ENCODE data around the gene CRHR2. TPM values are rescaled to one million over a fixed set of nuclear protein-coding genes. Genes with fewer than 3 reads are reported as not detected.

The CRHR2 gene
- total RNA-seq, 3 donors from 2014 or later (not counting 1 experiment from before 2014, with no cell fraction given) = not detected

DNA sequence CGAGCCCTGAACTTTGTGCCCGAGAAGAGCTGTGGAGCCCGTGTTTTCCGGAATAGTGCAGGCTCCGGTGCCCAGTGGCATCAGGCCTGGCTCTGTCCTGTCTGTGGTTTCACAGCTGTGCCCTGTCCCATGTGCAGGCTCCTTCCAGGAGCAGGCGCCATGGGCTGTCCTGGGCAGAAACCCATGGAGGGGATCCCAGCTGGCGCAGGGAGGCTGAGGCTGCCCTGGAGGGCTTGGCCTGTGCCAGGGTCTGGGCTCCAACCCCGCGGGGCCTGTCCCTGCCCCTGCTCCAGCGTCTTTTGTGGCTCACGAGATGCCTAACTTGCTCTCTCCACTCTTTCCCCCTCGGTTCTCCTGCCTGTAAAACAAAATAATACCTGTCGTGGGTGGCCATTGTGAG, 23.3 kb upstream of the CRHR2 start:
- TF ChIP-seq, protein P1, sequence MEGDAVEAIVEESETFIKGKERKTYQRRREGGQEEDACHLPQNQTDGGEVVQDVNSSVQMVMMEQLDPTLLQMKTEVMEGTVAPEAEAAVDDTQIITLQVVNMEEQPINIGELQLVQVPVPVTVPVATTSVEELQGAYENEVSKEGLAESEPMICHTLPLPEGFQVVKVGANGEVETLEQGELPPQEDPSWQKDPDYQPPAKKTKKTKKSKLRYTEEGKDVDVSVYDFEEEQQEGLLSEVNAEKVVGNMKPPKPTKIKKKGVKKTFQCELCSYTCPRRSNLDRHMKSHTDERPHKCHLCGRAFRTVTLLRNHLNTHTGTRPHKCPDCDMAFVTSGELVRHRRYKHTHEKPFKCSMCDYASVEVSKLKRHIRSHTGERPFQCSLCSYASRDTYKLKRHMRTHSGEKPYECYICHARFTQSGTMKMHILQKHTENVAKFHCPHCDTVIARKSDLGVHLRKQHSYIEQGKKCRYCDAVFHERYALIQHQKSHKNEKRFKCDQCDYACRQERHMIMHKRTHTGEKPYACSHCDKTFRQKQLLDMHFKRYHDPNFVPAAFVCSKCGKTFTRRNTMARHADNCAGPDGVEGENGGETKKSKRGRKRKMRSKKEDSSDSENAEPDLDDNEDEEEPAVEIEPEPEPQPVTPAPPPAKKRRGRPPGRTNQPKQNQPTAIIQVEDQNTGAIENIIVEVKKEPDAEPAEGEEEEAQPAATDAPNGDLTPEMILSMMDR (IDR thresholded peaks at IDR 0.05) = no peak
- Mint-ChIP-seq H3K27me3 (ENCODE audit: low read depth in 2 of 2) (no peaks in the 10 kb centered on the region), H3K27ac (no peak overlapping the region), H3K4me3 (no peak overlapping the region), H3K4me1 (peaks cover 0 to 11% of the 10 kb centered on the region in 2 donors), H3K9me3 (no peaks in the 10 kb centered on the region), H3K36me3 (no peaks in the 10 kb centered on the region)
- no peaks in the 10 kb centered on the region for H3K27me3 ChIP-seq (ENCODE audit: control insufficient read depth, insufficient read depth, low read length)
- DNase-seq = no peak
- no peaks in the 10 kb centered on the region for H3K9me3 ChIP-seq (ENCODE audit: control insufficient read depth, insufficient read depth, low read length)
- H3K36me3 ChIP-seq (ENCODE audit: control insufficient read depth, insufficient read depth, low read length) = no peaks in the 10 kb centered on the region
- no peaks in the 10 kb centered on the region for H3K4me1 ChIP-seq (ENCODE audit: control insufficient read depth, insufficient read depth, low read length)
- H3K27ac ChIP-seq (ENCODE audit: low read length) = no peak overlapping the region
- H3K4me3 ChIP-seq (ENCODE audit: low read length) = no peak overlapping the region
- 92% methylated on average over 13 of the region's 13 CpGs for WGBS (ENCODE audit: insufficient coverage)
- ATAC-seq = no peak
- intact Hi-C loops (cut with micrococcal nuclease) = no loop called here

DNA sequence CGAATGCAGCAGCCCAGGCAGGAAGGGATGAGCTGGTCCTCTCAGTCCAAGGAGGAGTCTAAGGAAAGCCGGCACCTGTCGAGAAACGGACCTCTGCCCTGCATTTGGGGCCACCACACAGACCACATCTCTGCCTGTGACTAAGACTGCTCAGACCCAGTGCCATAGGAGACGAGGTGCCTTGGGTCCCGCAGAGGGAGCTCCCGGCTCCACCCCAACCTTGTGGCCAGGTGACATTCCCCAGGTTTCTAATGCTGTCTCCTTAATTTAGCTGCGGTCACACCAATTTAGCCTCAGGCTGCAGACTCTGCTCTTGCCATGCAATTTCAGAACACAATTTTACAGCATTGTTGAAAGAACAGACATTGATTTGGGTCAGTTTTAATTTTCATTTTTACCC, 22.8 kb upstream of the CRHR2 start:
- no peaks in the 10 kb centered on the region for H3K9me3 Mint-ChIP-seq

DNA sequence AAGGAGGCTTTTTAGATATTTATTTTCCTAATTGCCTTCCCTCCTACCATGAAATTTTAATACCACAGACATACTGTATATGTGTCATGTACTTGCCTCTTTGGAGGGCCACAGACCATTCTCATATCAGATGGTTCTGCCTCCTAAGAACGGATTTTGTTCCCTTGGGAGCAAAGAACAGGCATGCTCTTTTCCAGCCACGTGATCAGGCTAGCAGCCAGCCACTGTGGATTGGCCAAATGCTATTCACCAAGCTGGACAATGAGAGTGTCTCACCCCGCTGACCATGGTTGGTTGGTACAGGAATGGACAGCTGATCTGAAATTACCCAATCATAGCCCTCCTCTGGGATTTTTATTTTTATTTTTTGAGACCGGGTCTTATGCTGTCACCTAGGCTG, 21.5 kb upstream of the CRHR2 start:
- intact Hi-C loops (cut with micrococcal nuclease) = no loop called here
- ATAC-seq (no peak), DNase-seq (no peak)
- Histone ChIP-seq H3K4me1 (ENCODE audit: control insufficient read depth, insufficient read depth, low read length) (no peaks in the 10 kb centered on the region), H3K27me3 (ENCODE audit: control insufficient read depth, insufficient read depth, low read length) (no peaks in the 10 kb centered on the region), H3K9me3 (ENCODE audit: control insufficient read depth, insufficient read depth, low read length) (no peaks in the 10 kb centered on the region), H3K27ac (ENCODE audit: low read length) (no peak overlapping the region), H3K36me3 (ENCODE audit: control insufficient read depth, insufficient read depth, low read length) (no peaks in the 10 kb centered on the region), H3K4me3 (ENCODE audit: low read length) (no peak overlapping the region)
- Mint-ChIP-seq H3K27ac (no peak overlapping the region), H3K36me3 (no peaks in the 10 kb centered on the region), H3K9me3 (no peaks in the 10 kb centered on the region), H3K27me3 (ENCODE audit: low read depth in 2 of 2) (peaks cover 0 to 3% of the 10 kb centered on the region in 2 donors), H3K4me3 (no peak overlapping the region), H3K4me1 (peaks cover 0 to 11% of the 10 kb centered on the region in 2 donors)
- TF ChIP-seq, protein P1 (IDR thresholded peaks at IDR 0.05) = no peak
- WGBS (ENCODE audit: insufficient coverage) = 85% methylated on average over 4 of the region's 4 CpGs

More for the DNA sequence above, 22.8 kb upstream of the CRHR2 start:
- no peaks in the 10 kb centered on the region for H3K36me3 ChIP-seq (ENCODE audit: control insufficient read depth, insufficient read depth, low read length)
- Mint-ChIP-seq H3K27ac (no peak overlapping the region), H3K27me3 (ENCODE audit: low read depth in 2 of 2) (peaks cover 0 to 3% of the 10 kb centered on the region in 2 donors), H3K4me1 (peaks cover 0 to 11% of the 10 kb centered on the region in 2 donors), H3K4me3 (no peak overlapping the region), H3K36me3 (no peaks in the 10 kb centered on the region)
- 89% methylated on average over 8 of the region's 8 CpGs for WGBS (ENCODE audit: insufficient coverage)
- intact Hi-C loops (cut with micrococcal nuclease) = no loop called here
- H3K9me3 ChIP-seq (ENCODE audit: control insufficient read depth, insufficient read depth, low read length) = no peaks in the 10 kb centered on the region
- ATAC-seq (no peak), DNase-seq (no peak)
- no peaks in the 10 kb centered on the region for H3K4me1 ChIP-seq (ENCODE audit: control insufficient read depth, insufficient read depth, low read length)
- TF ChIP-seq, protein P1 (IDR thresholded peaks at IDR 0.05) = no peak
- no peak overlapping the region for H3K4me3 ChIP-seq (ENCODE audit: low read length)
- no peak overlapping the region for H3K27ac ChIP-seq (ENCODE audit: low read length)
- H3K27me3 ChIP-seq (ENCODE audit: control insufficient read depth, insufficient read depth, low read length) = no peaks in the 10 kb centered on the region

DNA sequence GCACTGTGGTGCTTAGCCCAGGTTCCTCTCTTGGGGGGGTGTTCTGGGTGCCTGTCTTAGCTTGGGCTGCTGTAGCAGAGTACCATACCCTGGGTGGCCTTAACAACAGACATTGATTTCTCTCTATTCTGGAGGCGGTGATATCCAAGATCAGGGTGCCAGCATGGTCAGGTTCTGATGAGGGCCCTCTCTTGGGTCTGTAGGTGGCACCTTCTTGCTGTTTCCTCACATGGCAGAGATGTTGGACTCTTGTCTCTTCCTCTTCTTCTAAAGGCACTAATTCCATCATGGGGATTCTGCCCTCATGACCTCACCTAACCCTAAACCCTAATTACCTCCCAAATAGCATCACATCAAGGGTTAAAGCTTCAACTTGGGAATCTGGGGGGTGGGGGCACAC, 19.9 kb upstream of the CRHR2 start:
- Mint-ChIP-seq H3K27ac (no peak overlapping the region), H3K4me3 (no peak overlapping the region), H3K27me3 (ENCODE audit: low read depth in 2 of 2) (peaks cover 0 to 3% of the 10 kb centered on the region in 2 donors), H3K36me3 (no peaks in the 10 kb centered on the region), H3K9me3 (no peaks in the 10 kb centered on the region), H3K4me1 (peaks cover 0 to 11% of the 10 kb centered on the region in 2 donors)
- Histone ChIP-seq H3K4me1 (ENCODE audit: control insufficient read depth, insufficient read depth, low read length) (no peaks in the 10 kb centered on the region), H3K4me3 (ENCODE audit: low read length) (no peak overlapping the region), H3K36me3 (ENCODE audit: control insufficient read depth, insufficient read depth, low read length) (no peaks in the 10 kb centered on the region), H3K9me3 (ENCODE audit: control insufficient read depth, insufficient read depth, low read length) (no peaks in the 10 kb centered on the region), H3K27ac (ENCODE audit: low read length) (no peak overlapping the region), H3K27me3 (ENCODE audit: control insufficient read depth, insufficient read depth, low read length) (no peaks in the 10 kb centered on the region)
- TF ChIP-seq, protein P1 (IDR thresholded peaks at IDR 0.05) = peak; percentile 26
- 84% methylated on average over 1 of the region's 1 CpG for WGBS (ENCODE audit: insufficient coverage)
- ATAC-seq (peak in 2 of 3 donors; percentile 55 to 66), DNase-seq (peak in 1 of 2 donors; percentile 68)
- intact Hi-C loops (cut with micrococcal nuclease) = loop anchor here (1.0 kb wide), 1 partner anchor 38 kb away; no protein-coding TSS in a partner anchor

Data from natural killer cell (primary cell).